A673 (cell line): Measurements from ENCODE around the gene CTNNA2. TPM values are rescaled to one million over a fixed set of nuclear protein-coding genes. Genes with fewer than 3 reads are reported as not detected.

ENCODE experiments used
- BruUV-seq: library from RNA; stranded (reverse); fragments of 400-500 nt; replicated peaks from 2 replicates; lab custom pipeline; 2021; lab: Mats Ljungman, UMichigan
- CTCF ChIA-PET: fragments of 300-600 bp; sonication (Branson Sonifier 250); formaldehyde crosslinking; loops from one replicate; lab custom pipeline; 2022; ENCODE audit warnings: antibody characterized with exemption; lab: Charles Lee
- POLR2A ChIA-PET: fragments of 300-600 bp; sonication (Branson Sonifier 250); formaldehyde crosslinking; loops from one replicate; lab custom pipeline; 2022; ENCODE audit warnings: antibody characterized with exemption; ENCODE audit not compliant: low non-redundant PET; lab: Charles Lee
- DNase-seq: peaks from one replicate; pipeline ENCODE4 v3.0.0-alpha.2; 2015; ENCODE audit warnings: low spot score
- H3K27ac ChIP-seq: fragments of 200-600 bp; sonication (generic); 2 replicates; pipeline ENCODE4 v1.5.1; 2016; ENCODE audit warnings: mixed run types, low read depth, mild to moderate bottlenecking, mixed read lengths, antibody characterized with exemption, low read length; ENCODE audit not compliant: poor library complexity, severe bottlenecking
- H3K27me3 ChIP-seq: fragments of 200-600 bp; sonication (generic); replicated peaks from 2 replicates; pipeline ENCODE4 v1.6.1; 2017; ENCODE audit warnings: mixed run types, low read depth, mild to moderate bottlenecking, mixed read lengths, antibody characterized with exemption, low read length; ENCODE audit not compliant: insufficient read depth, poor library complexity
- H3K36me3 ChIP-seq: fragments of 200-600 bp; sonication (generic); 2 replicates; pipeline ENCODE4 v1.6.1; 2016; ENCODE audit warnings: mixed run types, mild to moderate bottlenecking, mixed read lengths, antibody characterized with exemption, low read length; ENCODE audit not compliant: insufficient read depth, poor library complexity, severe bottlenecking
- H3K4me1 ChIP-seq: fragments of 200-600 bp; sonication (generic); 2 replicates; pipeline ENCODE4 v1.6.1; 2017; ENCODE audit warnings: mixed run types, mild to moderate bottlenecking, mixed read lengths, antibody characterized with exemption, low read length; ENCODE audit not compliant: insufficient read depth, poor library complexity, severe bottlenecking
- H3K4me3 ChIP-seq: fragments of 200-600 bp; sonication (generic); 2 replicates; pipeline ENCODE4 v1.5.1; 2016; ENCODE audit warnings: low read depth, mixed run types, mild to moderate bottlenecking, mixed read lengths, low read length; ENCODE audit not compliant: poor library complexity, severe bottlenecking
- H3K9me3 ChIP-seq: fragments of 200-600 bp; sonication (generic); 2 replicates; pipeline ENCODE4 v1.6.1; 2016; ENCODE audit warnings: mixed run types, low read depth, mild to moderate bottlenecking, mixed read lengths, antibody characterized with exemption, low read length; ENCODE audit not compliant: poor library complexity, severe bottlenecking
- EZH2 ChIP-seq: fragments of 200-600 bp; sonication (generic); IDR thresholded peaks from 2 replicates; pipeline ENCODE4 v1.6.1; 2017; ENCODE audit warnings: borderline replicate concordance, low read depth, mild to moderate bottlenecking, mixed read lengths, antibody characterized with exemption, low read length; ENCODE audit not compliant: poor library complexity, severe bottlenecking
- intact Hi-C: fragments of 100-400 bp; cut with micrococcal nuclease; formaldehyde crosslinking; loops from one replicate; pipeline ENCODE4 v1.10.0; 2022; ENCODE audit not compliant: unreplicated experiment
- total RNA-seq: library from RNA; stranded (reverse); gene quantifications from 2 replicates; pipeline ENCODE4 v1.2.3, GENCODE V29; 2021
- TF ChIP-seq, protein P1 (sequence below): fragments of 300-800, 200-600 bp; sonication (generic); conservative IDR thresholded peaks from 2 replicates; pipeline ENCODE4 v1.5.1; 2017; ENCODE audit warnings: low read depth, mild to moderate bottlenecking, antibody characterized with exemption, low read length, moderate library complexity, mixed read lengths

CTNNA2 gene
- total RNA-seq, 1 experiment from 2014 or later = not detected

DNA sequence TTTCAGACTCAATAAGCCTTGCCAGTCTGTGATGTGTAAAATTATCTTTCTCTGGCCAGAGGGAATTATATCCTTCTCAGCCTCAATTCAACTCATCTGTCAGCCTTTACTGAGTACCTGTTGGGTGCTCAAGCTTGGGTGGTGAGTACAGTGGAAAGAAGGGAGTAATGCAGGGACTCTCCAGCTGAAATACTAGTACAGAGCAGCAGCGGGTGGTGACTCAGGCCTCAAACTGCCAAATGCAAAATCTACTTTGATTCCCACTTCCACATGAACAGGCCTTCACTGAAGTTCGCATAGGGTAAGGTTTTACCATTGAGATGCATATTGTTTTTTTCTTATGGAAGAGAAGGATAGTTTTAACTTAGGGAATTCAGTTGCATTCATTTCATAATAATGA, 464.9 kb downstream of the CTNNA2 start:
- no peak for DNase-seq

GRCh38 chr2:79980116-79980515, 467.3 kb downstream of the CTNNA2 start:
- no TSS peak for BruUV-seq
- Histone ChIP-seq H3K9me3 (no peaks in the 10 kb centered on the region), H3K27me3 (no peaks in the 10 kb centered on the region), H3K4me1 (no peaks in the 10 kb centered on the region), H3K36me3 (no peaks in the 10 kb centered on the region), H3K27ac (no peak overlapping the region), H3K4me3 (no peak overlapping the region)
- ChIA-PET POLR2A (no interaction called here), CTCF (no interaction called here)
- TF ChIP-seq EZH2 = no peak
- TF ChIP-seq, protein P1, sequence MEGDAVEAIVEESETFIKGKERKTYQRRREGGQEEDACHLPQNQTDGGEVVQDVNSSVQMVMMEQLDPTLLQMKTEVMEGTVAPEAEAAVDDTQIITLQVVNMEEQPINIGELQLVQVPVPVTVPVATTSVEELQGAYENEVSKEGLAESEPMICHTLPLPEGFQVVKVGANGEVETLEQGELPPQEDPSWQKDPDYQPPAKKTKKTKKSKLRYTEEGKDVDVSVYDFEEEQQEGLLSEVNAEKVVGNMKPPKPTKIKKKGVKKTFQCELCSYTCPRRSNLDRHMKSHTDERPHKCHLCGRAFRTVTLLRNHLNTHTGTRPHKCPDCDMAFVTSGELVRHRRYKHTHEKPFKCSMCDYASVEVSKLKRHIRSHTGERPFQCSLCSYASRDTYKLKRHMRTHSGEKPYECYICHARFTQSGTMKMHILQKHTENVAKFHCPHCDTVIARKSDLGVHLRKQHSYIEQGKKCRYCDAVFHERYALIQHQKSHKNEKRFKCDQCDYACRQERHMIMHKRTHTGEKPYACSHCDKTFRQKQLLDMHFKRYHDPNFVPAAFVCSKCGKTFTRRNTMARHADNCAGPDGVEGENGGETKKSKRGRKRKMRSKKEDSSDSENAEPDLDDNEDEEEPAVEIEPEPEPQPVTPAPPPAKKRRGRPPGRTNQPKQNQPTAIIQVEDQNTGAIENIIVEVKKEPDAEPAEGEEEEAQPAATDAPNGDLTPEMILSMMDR = no peak
- intact Hi-C loops = no loop called here
- DNase-seq = no peak

More for the DNA sequence above, 464.9 kb downstream of the CTNNA2 start:
- TF ChIP-seq EZH2 = no peak
- TF ChIP-seq, protein P1 = no peak
- intact Hi-C loops = no loop called here
- H3K4me3 ChIP-seq = no peak overlapping the region
- H3K27me3 ChIP-seq = no peaks in the 10 kb centered on the region
- no TSS peak for BruUV-seq
- H3K36me3 ChIP-seq = no peaks in the 10 kb centered on the region
- H3K27ac ChIP-seq = no peak overlapping the region
- ChIA-PET POLR2A (no interaction called here), CTCF (no interaction called here)
- no peaks in the 10 kb centered on the region for H3K9me3 ChIP-seq
- H3K4me1 ChIP-seq = no peaks in the 10 kb centered on the region

DNA sequence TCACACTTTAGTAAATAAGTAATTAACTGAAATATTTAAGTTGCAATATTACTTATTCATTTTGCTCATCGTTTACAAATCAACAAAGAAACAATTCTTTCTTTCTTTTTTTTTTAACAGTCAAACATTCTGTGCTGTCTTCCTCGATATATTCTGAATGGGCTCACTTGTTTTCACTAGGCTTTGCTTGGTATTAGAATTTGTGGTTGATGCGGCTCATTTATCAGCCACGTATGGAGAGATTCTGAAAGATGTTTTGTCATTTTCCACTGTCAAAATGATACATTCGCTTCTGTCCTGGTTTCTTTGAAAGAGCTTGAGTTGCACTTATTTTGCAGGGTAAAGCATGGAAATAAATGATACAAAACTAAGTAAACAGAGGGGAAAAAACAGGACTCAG, 468.0 kb downstream of the CTNNA2 start:
- H3K27me3 ChIP-seq = no peaks in the 10 kb centered on the region
- no peaks in the 10 kb centered on the region for H3K4me1 ChIP-seq
- intact Hi-C loops = no loop called here
- no peak overlapping the region for H3K4me3 ChIP-seq
- TF ChIP-seq, protein P1 = no peak
- TF ChIP-seq EZH2 = no peak
- DNase-seq = no peak
- no TSS peak for BruUV-seq
- ChIA-PET POLR2A (no interaction called here), CTCF (no interaction called here)
- no peaks in the 10 kb centered on the region for H3K36me3 ChIP-seq
- no peak overlapping the region for H3K27ac ChIP-seq
- no peaks in the 10 kb centered on the region for H3K9me3 ChIP-seq
